Smooth muscle cell (in vitro differentiated cells): ENCODE data around the gene ENG. TPM values are rescaled to one million over a fixed set of nuclear protein-coding genes. Genes with fewer than 3 reads are reported as not detected.

Experiments
- DNase-seq: peaks from one replicate; lab custom pipeline; 2025; ENCODE audit not compliant: unreplicated experiment; lab: John Stamatoyannopoulos, UW
- H2AFZ ChIP-seq: fragments of 200-600 bp; sonication (generic); 2 replicates; pipeline ENCODE4 v1.6.0; 2016; ENCODE audit warnings: antibody characterized with exemption, low read depth, mild to moderate bottlenecking
- H3F3A ChIP-seq: fragments of 200-600 bp; sonication (generic); 2 replicates; pipeline ENCODE4 v1.6.0; 2017; ENCODE audit warnings: antibody characterized with exemption, low read depth
- H3K27ac ChIP-seq: fragments of 200-600 bp; sonication (generic); 2 replicates; pipeline ENCODE4 v1.5.1; 2016; ENCODE audit warnings: low read depth, mild to moderate bottlenecking
- H3K27me3 ChIP-seq: fragments of 200-600 bp; sonication (generic); 2 replicates; pipeline ENCODE4 v1.6.1; 2016; ENCODE audit warnings: low read depth, mild to moderate bottlenecking
- H3K36me3 ChIP-seq: fragments of 200-600 bp; sonication (generic); 2 replicates; pipeline ENCODE4 v1.5.1; 2016; ENCODE audit warnings: low read depth
- H3K4me1 ChIP-seq: fragments of 200-600 bp; sonication (generic); 2 replicates; pipeline ENCODE4 v1.5.1; 2016; ENCODE audit warnings: low read depth
- H3K4me2 ChIP-seq: fragments of 200-600 bp; sonication (generic); 2 replicates; pipeline ENCODE4 v1.6.0; 2016; ENCODE audit warnings: mild to moderate bottlenecking
- H3K4me3 ChIP-seq: fragments of 200-600 bp; sonication (generic); 2 replicates; pipeline ENCODE4 v1.5.1; 2016; ENCODE audit warnings: mild to moderate bottlenecking
- H3K79me2 ChIP-seq: fragments of 200-600 bp; sonication (generic); 2 replicates; pipeline ENCODE4 v1.6.0; 2016; ENCODE audit warnings: low read depth, mild to moderate bottlenecking
- H3K9ac ChIP-seq: fragments of 200-600 bp; sonication (generic); 2 replicates; pipeline ENCODE4 v1.6.0; 2016; ENCODE audit warnings: low read depth
- H3K9me3 ChIP-seq: fragments of 200-600 bp; sonication (generic); replicated peaks from 2 replicates; pipeline ENCODE4 v1.5.1; 2016; ENCODE audit warnings: low read depth
- H4K20me1 ChIP-seq: fragments of 200-600 bp; sonication (generic); 2 replicates; pipeline ENCODE4 v1.6.0; 2016; ENCODE audit warnings: low read depth
- CTCF ChIP-seq: fragments of 200-600 bp; sonication (generic); IDR thresholded peaks from 2 replicates; pipeline ENCODE4 v1.5.1; 2017; ENCODE audit warnings: borderline replicate concordance, mild to moderate bottlenecking, antibody characterized with exemption; ENCODE audit not compliant: insufficient read depth, poor library complexity, severe bottlenecking
- WGBS: methylation state at CpG from one replicate; pipeline ENCODE4 v1.1.7; 2016; ENCODE audit warnings: low lambda C conversion rate; 5-methylcytosine and 5-hydroxymethylcytosine counted together
- polyA plus RNA-seq: library from polyadenylated mRNA; unstranded; fragments of >200 nt; fragmentation: Nextera tagmentation; extraction: Ambion mirVana; gene quantifications from 2 replicates; pipeline ENCODE4 v1.2.1, GENCODE V29; 2016
- total RNA-seq: library from RNA; depleted of rRNA; stranded (reverse); fragments of >200 nt; gene quantifications from 2 replicates; pipeline ENCODE4 v1.2.3, GENCODE V29; 2014

Gene ENG
- total and polyA plus RNA-seq, 2 experiments from 2014 or later: 12.6 to 54.1 TPM

DNA sequence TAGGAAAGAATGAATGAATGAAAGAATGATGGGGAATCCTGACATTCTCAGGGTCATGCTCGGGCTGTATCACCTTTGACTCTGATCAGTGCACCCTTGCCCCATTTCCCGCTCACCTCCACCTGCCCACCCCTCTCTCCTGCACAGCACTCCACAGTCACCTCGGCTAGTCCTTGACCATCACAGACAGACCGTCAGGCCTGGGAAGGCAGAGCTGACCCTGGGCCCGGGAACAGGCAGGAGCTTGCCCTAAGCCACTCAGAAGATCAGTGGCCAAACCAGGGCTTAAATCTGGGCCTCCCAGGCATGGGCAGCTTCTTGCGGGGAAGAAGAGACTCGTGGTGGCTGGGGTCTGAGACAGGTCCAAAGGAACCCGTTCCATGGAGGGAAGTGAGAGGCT, 41.4 kb upstream of the ENG start:
- 100% methylated on average over 8 of the region's 8 CpGs for WGBS
- Histone ChIP-seq H3K4me3 (no peak overlapping the region), H3K27ac (no peak overlapping the region), H3K27me3 (no peaks in the 10 kb centered on the region), H2AFZ (no peak overlapping the region), H3K4me2 (no peak overlapping the region), H3K9me3 (no peaks in the 10 kb centered on the region), H3F3A (peaks cover 5% of the 10 kb centered on the region), H3K9ac (no peak overlapping the region), H3K4me1 (peaks cover 16% of the 10 kb centered on the region), H3K36me3 (peaks cover 17% of the 10 kb centered on the region), H3K79me2 (no peaks in the 10 kb centered on the region), H4K20me1 (peaks cover 31% of the 10 kb centered on the region)
- TF ChIP-seq CTCF: no peak
- DNase-seq: no peak

DNA sequence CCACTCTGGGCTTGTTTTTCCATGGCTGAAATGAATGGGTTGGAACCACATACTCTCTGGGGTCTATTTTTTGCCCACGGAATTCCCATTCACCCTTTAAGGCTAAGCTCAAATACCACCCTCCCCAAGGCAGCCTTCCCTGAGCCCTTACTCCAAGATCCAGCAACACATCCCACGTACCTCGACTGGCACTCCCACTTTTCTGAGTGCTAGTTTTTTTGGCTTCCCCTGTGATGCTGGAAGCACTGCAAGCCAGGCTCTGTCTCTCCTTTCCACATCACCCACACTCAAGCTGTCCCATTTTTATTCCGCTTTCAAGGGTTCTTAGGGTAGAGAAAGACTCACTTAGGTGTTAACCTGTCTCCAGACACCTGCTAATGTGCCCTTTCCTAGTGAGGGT, 38.9 kb upstream of the ENG start:
- peaks cover 41% of the 10 kb centered on the region for H4K20me1 ChIP-seq
- WGBS: 96% methylated on average over 4 of the region's 4 CpGs

DNA sequence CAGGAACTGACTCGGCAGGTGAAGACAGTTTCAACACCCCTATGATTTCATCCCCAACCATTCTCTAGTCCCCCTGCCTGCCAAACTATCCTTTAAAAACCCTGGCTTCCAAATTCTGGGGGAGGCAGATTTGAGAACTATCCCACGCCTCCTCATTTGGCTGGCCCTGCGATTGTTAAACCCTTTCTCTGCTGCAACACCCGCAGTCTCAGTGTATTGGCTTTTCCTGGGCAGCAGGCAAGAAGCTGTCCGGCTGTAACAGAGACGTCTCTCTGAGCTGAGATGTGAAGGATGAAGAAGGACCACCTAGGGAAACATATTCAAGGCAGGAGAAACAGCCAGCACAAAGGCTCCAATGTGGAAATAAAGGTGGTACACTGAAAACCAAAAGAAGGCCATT, 38.4 kb upstream of the ENG start:
- H4K20me1 ChIP-seq: peaks cover 38% of the 10 kb centered on the region
- no peak overlapping the region for H3K27ac ChIP-seq
- no peak overlapping the region for H2AFZ ChIP-seq
- H3K4me1 ChIP-seq: peaks cover 10% of the 10 kb centered on the region
- H3K9me3 ChIP-seq: no peaks in the 10 kb centered on the region
- TF ChIP-seq CTCF: no peak
- H3K4me2 ChIP-seq: no peak overlapping the region
- no peaks in the 10 kb centered on the region for H3K27me3 ChIP-seq
- no peaks in the 10 kb centered on the region for H3K79me2 ChIP-seq
- DNase-seq: no peak
- WGBS: 95% methylated on average over 6 of the region's 6 CpGs
- H3K36me3 ChIP-seq: peaks cover 17% of the 10 kb centered on the region
- H3K4me3 ChIP-seq: no peak overlapping the region
- H3F3A ChIP-seq: peaks cover 2% of the 10 kb centered on the region
- H3K9ac ChIP-seq: no peak overlapping the region

More for the DNA sequence above, 38.9 kb upstream of the ENG start:
- no peak overlapping the region for H3K4me3 ChIP-seq
- DNase-seq: no peak
- H3F3A ChIP-seq: peaks cover 5% of the 10 kb centered on the region
- no peaks in the 10 kb centered on the region for H3K9me3 ChIP-seq
- no peak overlapping the region for H3K9ac ChIP-seq
- H3K79me2 ChIP-seq: no peaks in the 10 kb centered on the region
- H3K4me1 ChIP-seq: peaks cover 11% of the 10 kb centered on the region
- H3K36me3 ChIP-seq: peaks cover 17% of the 10 kb centered on the region
- no peak overlapping the region for H3K27ac ChIP-seq
- no peaks in the 10 kb centered on the region for H3K27me3 ChIP-seq
- H3K4me2 ChIP-seq: no peak overlapping the region
- no peak overlapping the region for H2AFZ ChIP-seq
- no peak for TF ChIP-seq CTCF

GRCh38 chr9:127890053-127890452, 35.6 kb upstream of the ENG start:
- Histone ChIP-seq H2AFZ (no peak overlapping the region), H3K9ac (no peak overlapping the region), H3K4me2 (no peak overlapping the region), H3K4me3 (no peak overlapping the region), H3F3A (no peaks in the 10 kb centered on the region), H3K27me3 (no peaks in the 10 kb centered on the region), H3K4me1 (no peaks in the 10 kb centered on the region), H4K20me1 (peaks cover 16% of the 10 kb centered on the region), H3K79me2 (no peaks in the 10 kb centered on the region), H3K36me3 (peaks cover 12% of the 10 kb centered on the region), H3K27ac (no peak overlapping the region), H3K9me3 (no peaks in the 10 kb centered on the region)
- WGBS: 94% methylated on average over 3 of the region's 3 CpGs
- no peak for TF ChIP-seq CTCF
- DNase-seq: no peak
